Kidney glomerular epithelial cell (primary cell): Measurements from ENCODE around the gene GAGE12D.
"Not testable (repeated sequence)": the region's sequence is repeated elsewhere in the genome, so short reads cannot be mapped to it uniquely, and the experiment has no call there.

Experiments
- DNase-seq: peaks from one replicate; lab custom pipeline; 2025; lab: John Stamatoyannopoulos, UW

The GAGE12D gene, protein sequence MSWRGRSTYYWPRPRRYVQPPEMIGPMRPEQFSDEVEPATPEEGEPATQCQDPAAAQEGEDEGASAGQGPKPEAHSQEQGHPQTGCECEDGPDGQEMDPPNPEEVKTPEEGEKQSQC

DNA sequence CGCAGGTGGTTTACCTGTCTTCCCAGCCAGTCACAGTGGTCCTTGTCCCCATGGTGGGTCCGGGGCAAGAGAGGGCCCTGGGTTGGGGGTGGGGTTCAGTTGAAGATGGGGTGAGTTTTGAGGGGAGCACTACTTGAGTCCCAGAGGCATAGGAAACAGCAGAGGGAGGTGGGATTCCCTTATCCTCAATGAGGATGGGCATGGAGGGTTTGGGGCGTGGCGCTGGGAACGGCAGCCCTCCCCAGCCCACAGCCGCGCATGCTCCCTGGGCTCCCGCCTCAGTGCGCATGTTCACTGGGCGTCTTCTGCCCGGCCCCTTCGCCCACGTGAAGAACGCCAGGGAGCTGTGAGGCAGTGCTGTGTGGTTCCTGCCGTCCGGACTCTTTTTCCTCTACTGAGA, at the start of gene GAGE12D:
GAGE12D (plus strand) TSS at position 301 of the 400 bp plus-strand sequence. CDS start 1,155 bp downstream, outside the sequence.
- not testable (repeated sequence) for DNase-seq

DNA sequence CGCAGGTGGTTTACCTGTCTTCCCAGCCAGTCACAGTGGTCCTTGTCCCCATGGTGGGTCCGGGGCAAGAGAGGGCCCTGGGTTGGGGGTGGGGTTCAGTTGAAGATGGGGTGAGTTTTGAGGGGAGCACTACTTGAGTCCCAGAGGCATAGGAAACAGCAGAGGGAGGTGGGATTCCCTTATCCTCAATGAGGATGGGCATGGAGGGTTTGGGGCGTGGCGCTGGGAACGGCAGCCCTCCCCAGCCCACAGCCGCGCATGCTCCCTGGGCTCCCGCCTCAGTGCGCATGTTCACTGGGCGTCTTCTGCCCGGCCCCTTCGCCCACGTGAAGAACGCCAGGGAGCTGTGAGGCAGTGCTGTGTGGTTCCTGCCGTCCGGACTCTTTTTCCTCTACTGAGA, 9.7 kb upstream of the GAGE12D start, which contains the start of gene GAGE12C:
GAGE12C (plus strand) TSS at position 301 of the 400 bp plus-strand sequence. CDS start 1,155 bp downstream, outside the sequence.
- DNase-seq = not testable (repeated sequence)

DNA sequence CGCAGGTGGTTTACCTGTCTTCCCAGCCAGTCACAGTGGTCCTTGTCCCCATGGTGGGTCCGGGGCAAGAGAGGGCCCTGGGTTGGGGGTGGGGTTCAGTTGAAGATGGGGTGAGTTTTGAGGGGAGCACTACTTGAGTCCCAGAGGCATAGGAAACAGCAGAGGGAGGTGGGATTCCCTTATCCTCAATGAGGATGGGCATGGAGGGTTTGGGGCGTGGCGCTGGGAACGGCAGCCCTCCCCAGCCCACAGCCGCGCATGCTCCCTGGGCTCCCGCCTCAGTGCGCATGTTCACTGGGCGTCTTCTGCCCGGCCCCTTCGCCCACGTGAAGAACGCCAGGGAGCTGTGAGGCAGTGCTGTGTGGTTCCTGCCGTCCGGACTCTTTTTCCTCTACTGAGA, 9.5 kb downstream of the GAGE12D start, which contains the start of gene GAGE12E:
GAGE12E (plus strand) TSS at position 301 of the 400 bp plus-strand sequence. CDS start 1,155 bp downstream, outside the sequence.
- DNase-seq = not testable (repeated sequence)

DNA sequence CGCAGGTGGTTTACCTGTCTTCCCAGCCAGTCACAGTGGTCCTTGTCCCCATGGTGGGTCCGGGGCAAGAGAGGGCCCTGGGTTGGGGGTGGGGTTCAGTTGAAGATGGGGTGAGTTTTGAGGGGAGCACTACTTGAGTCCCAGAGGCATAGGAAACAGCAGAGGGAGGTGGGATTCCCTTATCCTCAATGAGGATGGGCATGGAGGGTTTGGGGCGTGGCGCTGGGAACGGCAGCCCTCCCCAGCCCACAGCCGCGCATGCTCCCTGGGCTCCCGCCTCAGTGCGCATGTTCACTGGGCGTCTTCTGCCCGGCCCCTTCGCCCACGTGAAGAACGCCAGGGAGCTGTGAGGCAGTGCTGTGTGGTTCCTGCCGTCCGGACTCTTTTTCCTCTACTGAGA, 19.0 kb downstream of the GAGE12D start, which contains the start of gene GAGE12F:
GAGE12F (plus strand) TSS at position 301 of the 400 bp plus-strand sequence. CDS start 1,155 bp downstream, outside the sequence.
- not testable (repeated sequence) for DNase-seq

DNA sequence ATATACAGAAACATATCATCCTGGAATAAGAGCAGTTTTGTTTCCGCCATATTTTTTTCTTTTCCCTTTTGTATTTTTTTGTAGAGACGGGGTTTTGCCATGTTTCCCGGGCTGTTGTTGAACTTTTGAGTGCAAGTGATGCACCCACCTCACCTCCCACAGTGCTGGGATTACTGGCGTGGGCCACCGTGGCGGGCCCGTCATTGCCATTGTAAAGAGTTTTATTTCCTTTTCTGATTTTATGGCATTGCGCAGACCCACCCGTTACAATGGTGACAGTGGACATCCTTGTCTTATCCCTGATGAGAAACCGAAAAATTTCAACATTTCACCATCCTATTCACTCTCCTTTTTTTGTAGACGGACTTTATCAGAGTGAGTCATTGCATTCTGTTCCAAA, 27.2 kb downstream of the GAGE12D start:
- DNase-seq = not testable (repeated sequence)

DNA sequence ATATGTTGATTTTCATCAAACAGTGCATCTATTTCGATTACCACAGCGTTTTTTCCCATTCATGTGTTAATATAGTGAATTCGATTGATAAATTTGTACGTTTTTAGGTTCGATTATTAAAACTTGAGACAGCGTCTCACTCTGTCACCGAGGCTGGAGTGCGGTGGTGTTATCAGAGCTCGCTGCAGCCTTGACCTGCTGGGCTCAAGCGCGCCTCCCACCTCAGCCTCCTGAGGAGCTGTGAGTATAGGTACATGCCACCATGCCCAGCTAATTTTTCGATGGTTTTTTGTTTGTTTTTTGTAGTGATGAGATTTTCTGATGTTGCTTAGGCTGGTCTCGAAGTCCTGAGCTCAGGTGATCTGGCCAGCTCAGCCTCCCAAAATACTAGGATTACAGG, 27.6 kb downstream of the GAGE12D start:
- DNase-seq = not testable (repeated sequence)

DNA sequence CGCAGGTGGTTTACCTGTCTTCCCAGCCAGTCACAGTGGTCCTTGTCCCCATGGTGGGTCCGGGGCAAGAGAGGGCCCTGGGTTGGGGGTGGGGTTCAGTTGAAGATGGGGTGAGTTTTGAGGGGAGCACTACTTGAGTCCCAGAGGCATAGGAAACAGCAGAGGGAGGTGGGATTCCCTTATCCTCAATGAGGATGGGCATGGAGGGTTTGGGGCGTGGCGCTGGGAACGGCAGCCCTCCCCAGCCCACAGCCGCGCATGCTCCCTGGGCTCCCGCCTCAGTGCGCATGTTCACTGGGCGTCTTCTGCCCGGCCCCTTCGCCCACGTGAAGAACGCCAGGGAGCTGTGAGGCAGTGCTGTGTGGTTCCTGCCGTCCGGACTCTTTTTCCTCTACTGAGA, 28.6 kb downstream of the GAGE12D start, which contains the start of gene GAGE12G:
GAGE12G (plus strand) TSS at position 301 of the 400 bp plus-strand sequence. CDS start 1,155 bp downstream, outside the sequence.
- DNase-seq = not testable (repeated sequence)

DNA sequence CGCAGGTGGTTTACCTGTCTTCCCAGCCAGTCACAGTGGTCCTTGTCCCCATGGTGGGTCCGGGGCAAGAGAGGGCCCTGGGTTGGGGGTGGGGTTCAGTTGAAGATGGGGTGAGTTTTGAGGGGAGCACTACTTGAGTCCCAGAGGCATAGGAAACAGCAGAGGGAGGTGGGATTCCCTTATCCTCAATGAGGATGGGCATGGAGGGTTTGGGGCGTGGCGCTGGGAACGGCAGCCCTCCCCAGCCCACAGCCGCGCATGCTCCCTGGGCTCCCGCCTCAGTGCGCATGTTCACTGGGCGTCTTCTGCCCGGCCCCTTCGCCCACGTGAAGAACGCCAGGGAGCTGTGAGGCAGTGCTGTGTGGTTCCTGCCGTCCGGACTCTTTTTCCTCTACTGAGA, 38.1 kb downstream of the GAGE12D start, which contains the start of gene GAGE12H:
GAGE12H (plus strand) TSS at position 301 of the 400 bp plus-strand sequence. CDS start 1,155 bp downstream, outside the sequence.
- DNase-seq = not testable (repeated sequence)

DNA sequence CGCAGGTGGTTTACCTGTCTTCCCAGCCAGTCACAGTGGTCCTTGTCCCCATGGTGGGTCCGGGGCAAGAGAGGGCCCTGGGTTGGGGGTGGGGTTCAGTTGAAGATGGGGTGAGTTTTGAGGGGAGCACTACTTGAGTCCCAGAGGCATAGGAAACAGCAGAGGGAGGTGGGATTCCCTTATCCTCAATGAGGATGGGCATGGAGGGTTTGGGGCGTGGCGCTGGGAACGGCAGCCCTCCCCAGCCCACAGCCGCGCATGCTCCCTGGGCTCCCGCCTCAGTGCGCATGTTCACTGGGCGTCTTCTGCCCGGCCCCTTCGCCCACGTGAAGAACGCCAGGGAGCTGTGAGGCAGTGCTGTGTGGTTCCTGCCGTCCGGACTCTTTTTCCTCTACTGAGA, 47.7 kb downstream of the GAGE12D start, which contains the start of gene GAGE2A:
GAGE2A (plus strand) TSS at position 301 of the 400 bp plus-strand sequence. CDS start 1,155 bp downstream, outside the sequence.
- not testable (repeated sequence) for DNase-seq

DNA sequence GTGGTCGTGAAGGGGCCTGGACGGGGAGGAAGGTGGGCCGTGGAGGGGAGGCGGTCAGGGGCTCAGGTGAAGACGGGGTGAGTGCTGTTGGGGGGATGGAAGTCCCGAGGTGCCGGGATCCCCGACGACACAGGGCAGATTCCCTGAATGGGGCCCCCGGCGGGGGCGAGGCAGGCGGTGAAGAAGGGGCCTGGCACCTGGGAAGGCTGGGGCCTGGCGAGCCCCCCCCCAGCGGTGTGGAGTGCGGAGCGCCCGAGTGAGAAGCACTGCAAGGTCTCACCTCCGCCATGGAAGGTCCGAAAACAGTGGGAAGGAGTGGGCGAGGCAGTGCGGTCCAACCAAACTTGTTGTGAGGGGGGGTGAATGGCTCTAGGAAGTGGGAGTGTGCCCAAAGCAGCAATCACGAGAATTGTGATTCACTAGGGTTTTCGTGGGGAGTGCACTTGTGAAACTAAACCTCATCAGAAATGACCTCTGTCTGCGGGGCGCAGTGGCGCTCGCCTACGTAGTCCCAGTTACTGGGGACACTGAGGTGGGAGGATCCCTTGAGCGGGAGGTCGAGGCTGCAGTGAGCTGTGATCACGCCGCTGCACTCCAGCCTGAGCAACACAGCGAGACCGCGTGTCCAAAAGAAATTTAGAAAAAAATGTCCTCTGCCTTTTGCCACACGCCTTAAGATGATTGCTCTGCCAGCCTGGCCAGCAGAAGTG, 48.4 kb downstream of the GAGE12D start:
- not testable (repeated sequence) for DNase-seq

DNA sequence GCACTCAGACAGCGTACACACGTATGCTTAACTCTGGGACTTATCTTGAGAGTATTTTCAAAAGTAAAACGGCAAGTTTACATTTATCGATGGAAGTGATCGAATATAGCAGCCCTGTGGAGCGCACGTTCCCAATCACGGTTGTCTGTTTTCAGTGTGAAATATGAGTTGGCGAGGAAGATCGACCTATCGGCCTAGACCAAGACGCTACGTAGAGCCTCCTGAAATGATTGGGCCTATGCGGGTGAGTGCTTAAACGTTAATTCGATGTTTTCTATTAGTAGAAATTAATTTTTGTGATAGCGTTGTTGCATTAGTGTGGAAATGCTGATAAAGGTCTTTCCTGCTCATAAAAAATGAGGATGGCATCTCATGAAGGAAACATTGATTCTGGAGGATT, 49.0 kb downstream of the GAGE12D start:
- not testable (repeated sequence) for DNase-seq
